Right lobe of liver (tissue), 6 donors: ENCODE measurements around the gene LTBP1. TPM values are rescaled to one million over a fixed set of nuclear protein-coding genes. Genes with fewer than 3 reads are reported as not detected.
A peak's percentile ranks its signal among the peaks of the same experiment; 100 is the strongest.

Experiments
- ATAC-seq, 4 donors: fragments of 200-7000 bp; cut with Tn5 transposase; one replicate each; pipeline ENCODE4 v1.9.1; 2020; ENCODE audit warnings: mild to moderate bottlenecking in 4 of 4, moderate library complexity in 4 of 4
- DNase-seq, 3 donors: peaks; one replicate each; pipeline ENCODE4 v3.0.0-alpha.2; 2020
- H3K27ac ChIP-seq, 3 donors: fragments of 200-600 bp; one replicate each; pipeline ENCODE4 v1.8.0; 2022
- H3K27me3 ChIP-seq, 2 donors: fragments of 200-600 bp; one replicate each; pipeline ENCODE4 v1.8.0; 2022
- H3K36me3 ChIP-seq, 4 donors: fragments of 200-600 bp; sonication (generic) in 1 of 4; one replicate each; pipeline versions ENCODE4 v1.5.1 to v1.8.0; 2017 to 2022; ENCODE audit warnings: control low read depth in 1 of 4
- H3K4me1 ChIP-seq, 4 donors: fragments of 200-600 bp; sonication (generic) in 1 of 4; one replicate each; pipeline versions ENCODE4 v1.5.1 to v1.8.0; 2017 to 2022; ENCODE audit warnings: control low read depth in 1 of 4
- H3K4me3 ChIP-seq, 3 donors: fragments of 200-600 bp; one replicate each; pipeline ENCODE4 v1.8.0; 2022
- H3K9me3 ChIP-seq, 4 donors: fragments of 200-600 bp; sonication (generic) in 1 of 4; one replicate each; pipeline versions ENCODE4 v1.5.1 to v1.8.0; 2017 to 2022; ENCODE audit warnings: control low read depth in 1 of 4
- CTCF ChIP-seq, 4 donors: fragments of 200-600 bp in 3 of 4; fragments of 450-650 bp in 1 of 4; IDR thresholded peaks; one replicate each; pipeline versions ENCODE4 v1.5.1 to v1.8.0; 2016 to 2022; ENCODE audit warnings: antibody characterized with exemption in 4 of 4, mild to moderate bottlenecking in 2 of 4
- POLR2A ChIP-seq: fragments of 450-650 bp; IDR thresholded peaks from one replicate; pipeline ENCODE4 v1.6.1; 2017; ENCODE audit warnings: antibody characterized with exemption, mild to moderate bottlenecking
- WGBS: methylation state at CpG from one replicate; pipeline ENCODE4 v1.1.6; 2018; ENCODE audit warnings: low coverage, low lambda C conversion rate; ENCODE audit not compliant: insufficient coverage; ENCODE audit errors: missing lambda C conversion rate; 5-methylcytosine and 5-hydroxymethylcytosine counted together
- intact Hi-C, 2 donors: fragments of 100-400 bp; cut with DNase I; formaldehyde crosslinking; loops; one replicate each; pipeline versions ENCODE4 v1.11.2 to v1.14.1; 2022
- total RNA-seq, 6 experiments: library from RNA; depleted of rRNA in 2 of 6; stranded (reverse); fragments of >200 nt in 2 of 6; fragmentation: NEBNext Ultra II Directional in 3 of 6; extraction: Animal tissue kit (Norgen Biotek cat#: 25700) in 3 of 6; gene quantifications; one replicate each; pipeline versions ENCODE4 v1.1.0 to v1.2.4, GENCODE V29; 2016 to 2023
- donor health status: DM: no; HTN: yes; CAD: no.
- donor health status: DM: no; HTN: no; CAD: no.
- donor health status: DM: no; HTN: no; CAD: no.
- donor health status: DM: no; HTN: yes; CAD: no.
- donor health status: DM: no; HTN: yes; CAD: no.

LTBP1 gene
- total RNA-seq, 6 experiments from 2014 or later, result 5.4 to 14.2 (median 9.1) TPM

GRCh38 chr2:33131749-33132148, 185.0 kb downstream of the LTBP1 start:
- no peaks in the 10 kb centered on the region for H3K36me3 ChIP-seq
- 32% methylated on average over 2 of the region's 2 CpGs for WGBS

GRCh38 chr2:33133454-33133952, 186.8 kb downstream of the LTBP1 start:
- ATAC-seq (peak; percentile 83 to 93 (median 90)), DNase-seq (peak; percentile 51 to 86 (median 78))
- Histone ChIP-seq H3K9me3 (no peaks in the 10 kb centered on the region), H3K27ac (peak overlapping the region; percentile 74 to 82 (median 78)), H3K4me3 (peak overlapping the region; percentile 12 to 39 (median 27)), H3K4me1 (peaks cover 0 to 10% (median 4%) of the 10 kb centered on the region in 4 donors), H3K27me3 (no peaks in the 10 kb centered on the region), H3K36me3 (no peaks in the 10 kb centered on the region)
- 16% methylated on average over 7 of the region's 7 CpGs for WGBS
- intact Hi-C loops, result no loop called here
- TF ChIP-seq CTCF (IDR thresholded peaks at IDR 0.05), result no peak
- TF ChIP-seq POLR2A, result no peak

More at GRCh38 chr2:33131749-33132148, 185.0 kb downstream of the LTBP1 start:
- intact Hi-C loops, result no loop called here
- Histone ChIP-seq H3K4me3 (no peak overlapping the region), H3K4me1 (peaks cover 0 to 10% (median 4%) of the 10 kb centered on the region in 4 donors), H3K27me3 (no peaks in the 10 kb centered on the region), H3K9me3 (no peaks in the 10 kb centered on the region), H3K27ac (no peak overlapping the region)
- ATAC-seq (no peak), DNase-seq (no peak)
- TF ChIP-seq POLR2A, result no peak
- TF ChIP-seq CTCF (IDR thresholded peaks at IDR 0.05), result no peak

DNA sequence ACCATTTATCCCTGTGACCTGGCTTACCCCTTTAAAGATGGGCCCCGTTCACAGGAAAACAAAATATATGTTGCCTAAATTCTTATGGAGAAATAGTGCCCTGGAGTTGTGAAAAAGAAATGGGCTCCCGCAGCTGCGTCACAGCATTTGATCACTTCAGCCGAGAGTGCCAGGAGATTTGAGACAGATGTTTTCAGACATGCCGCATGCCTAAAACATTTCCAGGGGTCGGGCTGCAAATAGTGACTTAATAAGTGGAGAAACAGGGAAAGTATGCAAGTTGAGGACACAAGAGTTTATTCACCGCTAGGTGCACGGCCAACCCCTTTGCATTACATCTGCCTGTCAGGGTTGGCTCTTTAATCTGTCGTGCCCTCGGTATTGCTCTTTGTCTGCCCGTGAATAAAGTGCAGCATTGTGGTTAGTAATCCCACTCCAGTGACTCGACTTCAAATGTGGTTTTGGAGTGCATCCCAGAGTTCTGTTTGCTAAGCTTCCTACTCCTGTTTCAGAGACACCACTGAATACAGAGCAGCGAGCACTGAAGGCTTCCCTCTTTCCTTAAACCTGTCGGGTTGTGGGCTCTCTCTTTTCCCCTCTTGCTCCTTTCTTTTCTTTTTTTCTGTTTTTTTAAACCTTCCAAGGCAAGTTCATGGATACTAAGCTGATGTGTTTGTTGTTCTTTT, 187.5 kb downstream of the LTBP1 start:
- DNase-seq (peak in 1 of 3 donors; percentile 65), ATAC-seq (peak; percentile 79 to 83 (median 81))
- H3K4me3 ChIP-seq, result peak overlapping the region; percentile 12 to 39 (median 27)
- intact Hi-C loops, result no loop called here
- WGBS, result 20% methylated on average over 14 of the region's 14 CpGs
- H3K4me1 ChIP-seq, result peaks cover 0 to 10% (median 4%) of the 10 kb centered on the region in 4 donors
- peak overlapping the region; percentile 74 to 82 (median 78) for H3K27ac ChIP-seq
- TF ChIP-seq POLR2A (no peak), CTCF (IDR thresholded peaks at IDR 0.05) (no peak)
- H3K27me3 ChIP-seq, result no peaks in the 10 kb centered on the region
- H3K36me3 ChIP-seq, result no peaks in the 10 kb centered on the region
- H3K9me3 ChIP-seq, result no peaks in the 10 kb centered on the region

- no peak for ATAC-seq
- Histone ChIP-seq H3K27me3 (no peaks in the 10 kb centered on the region), H3K4me3 (peak overlapping the region in 2 of 3 donors; percentile 17 to 39), H3K36me3 (no peaks in the 10 kb centered on the region), H3K4me1 (peaks cover 0 to 10% (median 4%) of the 10 kb centered on the region in 4 donors), H3K9me3 (no peaks in the 10 kb centered on the region), H3K27ac (peak overlapping the region; percentile 74 to 82 (median 78))
- no peak for DNase-seq
- no peak for TF ChIP-seq POLR2A
- no peak for TF ChIP-seq CTCF (IDR thresholded peaks at IDR 0.05)
- intact Hi-C loops, result no loop called here
- whole genome bisulfite sequencing, result 64% methylated on average over 13 of the region's 13 CpGs
Observed at GRCh38 chr2:33134791-33135560, 188.2 kb downstream of the LTBP1 start.
